Mammary epithelial cell (primary cell): ENCODE measurements around the gene PARD3B.

ENCODE experiments used
- EZH2 ChIP-seq: IDR thresholded peaks from 2 replicates; pipeline ENCODE4 v1.6.1; 2012; ENCODE audit warnings: low read length, inconsistent platforms, borderline replicate concordance
- TF ChIP-seq, protein P1 (sequence below), 2 donors: IDR thresholded peaks in 1 of 2; conservative IDR thresholded peaks in 1 of 2; 2 replicates each; pipeline ENCODE4 v1.5.1; 2011 to 2012; ENCODE audit warnings: inconsistent platforms in 2 of 2, low read length in 2 of 2, mild to moderate bottlenecking in 2 of 2, control low read depth in 1 of 2, low read depth in 1 of 2; ENCODE audit not compliant: insufficient read depth in 1 of 2; ENCODE audit errors: extremely low read depth in 1 of 2

- TF ChIP-seq, protein P1, sequence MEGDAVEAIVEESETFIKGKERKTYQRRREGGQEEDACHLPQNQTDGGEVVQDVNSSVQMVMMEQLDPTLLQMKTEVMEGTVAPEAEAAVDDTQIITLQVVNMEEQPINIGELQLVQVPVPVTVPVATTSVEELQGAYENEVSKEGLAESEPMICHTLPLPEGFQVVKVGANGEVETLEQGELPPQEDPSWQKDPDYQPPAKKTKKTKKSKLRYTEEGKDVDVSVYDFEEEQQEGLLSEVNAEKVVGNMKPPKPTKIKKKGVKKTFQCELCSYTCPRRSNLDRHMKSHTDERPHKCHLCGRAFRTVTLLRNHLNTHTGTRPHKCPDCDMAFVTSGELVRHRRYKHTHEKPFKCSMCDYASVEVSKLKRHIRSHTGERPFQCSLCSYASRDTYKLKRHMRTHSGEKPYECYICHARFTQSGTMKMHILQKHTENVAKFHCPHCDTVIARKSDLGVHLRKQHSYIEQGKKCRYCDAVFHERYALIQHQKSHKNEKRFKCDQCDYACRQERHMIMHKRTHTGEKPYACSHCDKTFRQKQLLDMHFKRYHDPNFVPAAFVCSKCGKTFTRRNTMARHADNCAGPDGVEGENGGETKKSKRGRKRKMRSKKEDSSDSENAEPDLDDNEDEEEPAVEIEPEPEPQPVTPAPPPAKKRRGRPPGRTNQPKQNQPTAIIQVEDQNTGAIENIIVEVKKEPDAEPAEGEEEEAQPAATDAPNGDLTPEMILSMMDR (conservative IDR thresholded peaks at IDR 0.05 in 1 of 2, IDR thresholded peaks at IDR 0.05 in 1 of 2; ENCODE audit: extremely low read depth in 1 of 2, insufficient read depth in 1 of 2, low read depth in 1 of 2, low read length in 2 of 2): no peak
- TF ChIP-seq EZH2: no peak
These were observed 802.6 kb downstream of the PARD3B start for GRCh38 chr2:205347899-205348298.
